HS-27A (cell line): ENCODE data around the gene IKZF3.
"Not testable (repeated sequence)": the region's sequence is repeated elsewhere in the genome, so short reads cannot be mapped to it uniquely, and the experiment has no call there.

Source experiments
- DNase-seq: peaks from one replicate; pipeline ENCODE4 v3.0.0-alpha.2; 2012; ENCODE audit warnings: low read depth, missing footprints

IKZF3 gene

GRCh38 chr17:39716073-39716818 is 147.9 kb downstream of the IKZF3 start:
- no peak for DNase-seq

GRCh38 chr17:39715375-39716072 is 148.6 kb downstream of the IKZF3 start:
- DNase-seq = no peak

- no peak for DNase-seq
These were observed 149.9 kb downstream of the IKZF3 start for GRCh38 chr17:39714234-39714633.

GRCh38 chr17:39711851-39712250 is 152.3 kb downstream of the IKZF3 start:
- no peak for DNase-seq

GRCh38 chr17:39711071-39711470 is 153.0 kb downstream of the IKZF3 start:
- not testable (repeated sequence) for DNase-seq

- no peak for DNase-seq
These were observed 153.8 kb downstream of the IKZF3 start for GRCh38 chr17:39709998-39710964.

GRCh38 chr17:39709319-39709997 is 154.7 kb downstream of the IKZF3 start:
- DNase-seq = no peak
